K562 (cell line): ENCODE data around the gene DTL. TPM values are rescaled to one million over a fixed set of nuclear protein-coding genes. Genes with fewer than 3 reads are reported as not detected.

ENCODE experiments used
- DACH1 ChIP-seq: fragments of 450-650 bp; IDR thresholded peaks from 2 replicates; pipeline ENCODE4 v1.6.1; 2018; ENCODE audit not compliant: partially characterized antibody
- SMAD1 ChIP-seq: fragments of 150-350 bp; IDR thresholded peaks from 2 replicates; pipeline ENCODE4 v1.6.1; 2014; ENCODE audit warnings: low read length, low read depth; ENCODE audit not compliant: partially characterized antibody
- TARDBP ChIP-seq: fragments of 450-650 bp; IDR thresholded peaks from 2 replicates; pipeline ENCODE4 v1.6.1; 2016
- polyA plus RNA-seq, 8 experiments: library from polyadenylated mRNA; depleted of rRNA in 4 of 8; stranded (reverse) in 5 of 8; unstranded in 3 of 8; fragments of >200 nt; fragmentation: Nextera tagmentation in 2 of 8; fragmentation: Illumina TruSeq in 1 of 8; extraction: Ambion mirVana in 2 of 8; extraction: Trizol in 1 of 8; gene quantifications; 2 replicates each; pipeline versions ENCODE4 v1.2.1 to v1.2.3, GENCODE V29; 2011 to 2014; ENCODE audit warnings: inconsistent platforms in 1 of 8, missing spikeins in 1 of 8
- total RNA-seq, 7 experiments: library from RNA; depleted of rRNA in 6 of 7; stranded (reverse); fragments of >200 nt in 6 of 7; fragmentation: Illumina TruSeq in 2 of 7; extraction: Trizol in 2 of 7; gene quantifications; 2 replicates each; pipeline versions ENCODE4 v1.2.1 to v1.2.3, GENCODE V29; 2011 to 2021; ENCODE audit warnings: low replicate concordance in 1 of 7
- TF ChIP-seq, protein P1 (sequence below), 2 experiments: fragments of 450-650 bp; IDR thresholded peaks; 2 replicates each; pipeline ENCODE4 v1.6.1; 2016; ENCODE audit warnings: mild to moderate bottlenecking in 2 of 2, borderline replicate concordance in 1 of 2, low read depth in 1 of 2, moderate library complexity in 1 of 2

DTL gene
- total and polyA plus RNA-seq, 9 of the 15 experiments (the other 6 are each of a cell fraction or from before 2014, with no cell fraction given) = 38.3 to 81.0 (median 63.2) TPM

DNA sequence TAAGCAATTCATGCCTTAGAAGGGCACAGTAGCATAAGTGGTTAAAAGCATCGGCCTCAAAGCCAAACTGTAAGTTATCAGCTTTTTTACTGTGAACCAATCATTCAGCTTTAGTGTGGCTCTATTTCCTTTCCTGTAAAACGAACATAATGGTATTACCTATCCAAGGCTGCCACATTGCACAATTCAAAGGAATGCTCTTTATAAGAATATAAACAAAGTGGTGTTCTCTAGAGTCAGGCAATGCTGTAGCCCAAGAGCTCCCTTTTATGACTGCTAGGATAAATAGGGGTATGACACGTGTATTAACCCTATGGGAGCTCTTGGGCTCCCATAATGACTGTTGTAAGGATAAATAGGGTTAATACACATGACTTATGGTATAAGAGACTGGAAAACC lies 25.5 kb upstream of the DTL start (continued):
- no peak for TF ChIP-seq TARDBP
- TF ChIP-seq, protein P1, sequence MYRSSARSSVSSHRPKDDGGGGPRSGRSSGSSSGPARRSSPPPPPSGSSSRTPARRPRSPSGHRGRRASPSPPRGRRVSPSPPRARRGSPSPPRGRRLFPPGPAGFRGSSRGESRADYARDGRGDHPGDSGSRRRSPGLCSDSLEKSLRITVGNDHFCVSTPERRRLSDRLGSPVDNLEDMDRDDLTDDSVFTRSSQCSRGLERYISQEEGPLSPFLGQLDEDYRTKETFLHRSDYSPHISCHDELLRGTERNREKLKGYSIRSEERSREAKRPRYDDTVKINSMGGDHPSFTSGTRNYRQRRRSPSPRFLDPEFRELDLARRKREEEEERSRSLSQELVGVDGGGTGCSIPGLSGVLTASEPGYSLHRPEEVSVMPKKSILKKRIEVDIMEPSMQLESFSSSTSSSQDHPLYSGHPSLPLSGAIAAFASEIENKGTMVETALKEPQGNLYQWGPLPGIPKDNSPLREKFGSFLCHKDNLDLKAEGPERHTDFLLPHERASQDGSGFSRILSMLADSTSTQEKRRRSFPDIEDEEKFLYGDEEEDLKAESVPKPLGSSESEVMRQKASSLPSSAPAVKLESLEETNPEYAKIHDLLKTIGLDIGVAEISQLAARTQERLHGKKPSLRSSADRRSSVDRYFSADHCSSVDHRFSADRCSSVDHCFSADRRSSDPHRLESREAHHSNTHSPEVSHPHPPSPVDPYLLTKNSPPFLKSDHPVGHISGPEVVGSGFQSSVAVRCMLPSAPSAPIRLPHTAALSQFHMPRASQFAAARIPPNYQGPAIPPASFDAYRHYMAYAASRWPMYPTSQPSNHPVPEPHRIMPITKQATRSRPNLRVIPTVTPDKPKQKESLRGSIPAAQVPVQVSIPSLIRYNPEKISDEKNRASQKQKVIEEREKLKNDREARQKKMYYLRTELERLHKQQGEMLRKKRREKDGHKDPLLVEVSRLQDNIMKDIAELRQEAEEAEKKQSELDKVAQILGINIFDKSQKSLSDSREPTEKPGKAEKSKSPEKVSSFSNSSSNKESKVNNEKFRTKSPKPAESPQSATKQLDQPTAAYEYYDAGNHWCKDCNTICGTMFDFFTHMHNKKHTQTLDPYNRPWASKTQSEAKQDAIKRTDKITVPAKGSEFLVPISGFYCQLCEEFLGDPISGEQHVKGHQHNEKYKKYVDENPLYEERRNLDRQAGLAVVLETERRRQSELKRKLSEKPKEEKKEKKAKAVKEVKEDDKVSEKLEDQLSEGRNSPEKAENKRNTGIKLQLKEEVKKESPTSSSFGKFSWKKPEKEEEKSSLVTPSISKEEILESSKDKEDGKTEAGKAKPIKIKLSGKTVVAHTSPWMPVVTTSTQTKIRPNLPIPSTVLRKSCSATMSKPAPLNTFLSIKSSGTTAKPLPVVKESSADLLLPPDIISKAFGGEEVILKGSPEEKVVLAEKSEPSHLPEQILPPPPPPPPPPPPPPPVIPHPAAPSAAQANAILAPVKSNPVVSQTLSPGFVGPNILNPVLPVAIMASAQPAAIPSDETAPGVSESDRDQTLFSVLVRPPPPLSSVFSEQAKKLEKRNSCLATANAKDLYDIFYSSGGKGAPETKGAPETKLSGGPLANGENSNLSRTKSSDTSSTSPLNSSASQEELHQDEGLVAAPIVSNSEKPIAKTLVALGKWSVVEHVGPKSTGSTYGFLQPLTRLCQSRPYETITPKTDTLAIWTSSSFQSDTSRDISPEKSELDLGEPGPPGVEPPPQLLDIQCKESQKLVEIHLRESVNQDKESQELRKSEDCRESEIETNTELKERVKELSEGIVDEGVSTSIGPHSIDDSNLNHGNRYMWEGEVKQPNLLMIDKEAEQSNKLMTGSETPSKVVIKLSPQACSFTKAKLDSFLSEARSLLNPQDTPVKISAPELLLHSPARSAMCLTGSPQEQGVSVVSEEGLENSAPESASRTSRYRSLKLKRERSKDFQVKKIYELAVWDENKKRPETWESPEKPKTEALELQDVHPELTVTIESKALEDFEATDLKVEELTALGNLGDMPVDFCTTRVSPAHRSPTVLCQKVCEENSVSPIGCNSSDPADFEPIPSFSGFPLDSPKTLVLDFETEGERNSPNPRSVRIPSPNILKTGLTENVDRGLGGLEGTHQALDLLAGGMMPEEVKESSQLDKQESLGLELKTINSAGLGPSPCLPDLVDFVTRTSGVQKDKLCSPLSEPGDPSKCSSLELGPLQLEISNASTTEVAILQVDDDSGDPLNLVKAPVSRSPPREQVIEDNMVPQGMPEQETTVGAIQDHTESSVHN (IDR thresholded peaks at IDR 0.05; ENCODE audit: borderline replicate concordance in 1 of 2, low read depth in 1 of 2) = no peak
- no peak for TF ChIP-seq DACH1
- no peak for TF ChIP-seq SMAD1
